GM18873 (cell line): ENCODE data around the gene CNPY2.
"Not testable (repeated sequence)": the region's sequence is repeated elsewhere in the genome, so short reads cannot be mapped to it uniquely, and the experiment has no call there.

Experiments used
- ATAC-seq: cut with Tn5 transposase; IDR thresholded peaks from one replicate; pipeline ENCODE4 v1.9.1; 2021; ENCODE audit warnings: mild to moderate bottlenecking, moderate library complexity, moderate number of reproducible peaks; ENCODE audit not compliant: unreplicated experiment, low FRiP score

The CNPY2 gene

DNA sequence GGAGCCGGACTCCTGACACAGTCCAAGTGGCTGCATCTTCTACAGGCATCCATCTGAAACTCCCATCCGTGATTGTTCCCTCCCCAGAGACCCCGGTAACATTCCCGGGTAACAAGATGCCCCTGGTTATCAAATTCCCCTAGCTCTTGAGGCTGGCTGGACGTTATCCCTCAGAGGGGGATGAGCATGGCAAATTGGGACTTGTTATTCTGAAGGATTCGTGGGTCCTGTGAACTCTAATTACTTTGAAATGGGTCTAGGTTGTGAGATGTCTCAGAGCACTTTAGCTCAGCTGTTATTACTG is 18.7 kb upstream of the CNPY2 start:
- no peak for ATAC-seq

- ATAC-seq = peak; percentile 88
Observed at GRCh38 chr12:56333679-56334489, 18.1 kb upstream of the CNPY2 start, which contains the start of gene PAN2. Gene PAN2, minus strand, starts transcription at chr12:56334000. Its CDS starts 906 bp downstream, at chr12:56333094.

DNA sequence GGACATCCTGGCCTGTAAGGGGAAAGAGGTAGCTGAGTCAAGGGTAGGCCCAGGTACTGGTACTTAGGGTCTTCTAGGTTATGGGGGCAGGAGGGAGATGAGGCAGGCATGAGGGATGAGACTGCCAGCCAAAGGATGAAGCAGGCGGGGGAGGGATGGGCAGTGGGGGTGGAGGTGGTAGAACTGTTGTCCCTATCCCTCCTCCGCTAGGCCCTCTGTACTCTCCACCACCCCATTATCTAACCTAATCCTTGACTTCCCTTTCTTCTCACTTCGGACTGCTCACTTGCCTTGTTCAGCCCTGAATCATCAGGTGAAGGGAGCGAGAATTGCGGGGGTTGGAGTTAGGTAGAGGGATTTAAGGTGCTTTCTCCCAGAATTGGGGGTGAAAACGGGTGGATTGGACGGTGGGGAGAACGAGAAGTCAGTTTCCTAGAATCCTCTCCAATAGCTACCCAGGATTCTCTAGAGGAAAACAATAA is 17.4 kb upstream of the CNPY2 start:
- no peak for ATAC-seq

DNA sequence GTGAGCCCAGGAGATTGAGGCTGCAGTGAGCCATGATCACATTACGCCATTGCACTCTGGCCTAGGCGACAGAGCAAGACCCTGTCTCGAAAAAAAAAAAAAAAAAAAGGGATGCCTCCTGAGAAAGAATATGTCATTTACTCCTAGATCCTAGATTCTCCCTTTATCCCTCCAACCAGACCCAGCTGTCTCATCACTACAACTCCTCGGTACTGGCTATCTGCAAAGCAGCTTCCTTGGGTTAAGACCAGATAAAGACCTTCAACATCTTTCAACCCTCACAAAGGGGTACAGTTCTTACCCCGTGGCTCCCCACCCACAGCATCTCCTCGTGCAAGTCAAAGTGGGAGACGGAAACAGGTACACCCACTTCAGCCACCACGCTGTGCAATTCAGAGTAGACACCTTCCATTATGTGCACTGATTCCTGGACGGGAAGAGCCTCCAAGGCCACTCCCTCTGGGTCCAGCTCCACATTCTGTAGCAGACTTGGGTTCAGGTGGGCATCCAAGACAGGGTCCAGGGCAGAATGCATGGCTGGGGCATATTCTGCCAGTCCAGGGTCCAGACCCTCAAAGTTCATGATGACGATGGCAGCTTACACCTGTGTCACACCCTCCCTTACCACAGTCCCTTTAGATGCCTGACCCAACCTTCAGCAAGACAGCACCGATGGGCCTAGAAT is 16.9 kb upstream of the CNPY2 start:
- no peak for ATAC-seq

DNA sequence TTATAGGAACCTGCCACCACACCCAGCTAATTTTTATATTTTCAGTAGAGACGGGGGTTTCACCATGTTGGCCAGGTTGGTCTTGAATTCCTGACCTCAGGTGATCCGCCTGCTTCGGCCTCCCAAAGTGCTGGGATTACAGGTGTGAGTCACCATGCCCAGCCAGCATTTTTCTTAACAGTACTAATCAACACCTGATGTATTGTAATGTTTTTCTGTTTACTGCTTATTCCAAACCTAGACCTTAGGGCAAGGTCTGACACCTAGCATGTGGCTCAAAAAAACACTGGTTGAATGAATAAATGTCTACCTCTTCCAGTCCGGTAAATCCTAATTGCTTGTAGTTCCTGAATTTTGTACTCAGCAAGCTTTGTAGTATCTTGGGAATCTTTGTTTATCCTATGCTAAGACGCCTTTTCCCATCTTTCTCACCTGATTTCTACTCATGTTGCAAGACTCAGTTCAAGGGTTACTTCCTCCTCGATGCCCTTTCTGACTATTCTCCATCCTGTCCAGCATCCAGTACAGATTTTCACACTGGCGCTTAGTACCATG is 15.2 kb upstream of the CNPY2 start:
- no peak for ATAC-seq

- no peak for ATAC-seq
Observed at GRCh38 chr12:56326533-56326932, 10.7 kb upstream of the CNPY2 start.

DNA sequence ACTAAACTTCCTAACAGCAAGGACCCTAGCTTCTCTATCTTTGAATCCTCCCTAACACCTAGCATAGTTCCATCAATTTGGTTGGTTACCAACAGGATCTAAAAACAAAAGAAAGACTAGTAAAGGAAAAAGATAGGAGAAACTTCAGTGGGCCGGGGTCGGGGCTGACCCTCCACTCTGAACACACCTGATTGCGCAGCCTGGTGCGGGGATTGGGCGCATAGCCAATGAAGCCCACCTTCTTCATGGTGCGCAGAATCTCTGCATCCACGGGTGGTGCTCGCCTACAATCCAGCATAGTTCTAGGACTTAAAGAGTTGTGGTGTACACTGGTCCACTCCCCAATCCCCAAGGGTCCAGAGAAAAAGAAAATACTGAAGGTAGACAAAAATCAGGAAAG is 10.3 kb upstream of the CNPY2 start:
- ATAC-seq = no peak

DNA sequence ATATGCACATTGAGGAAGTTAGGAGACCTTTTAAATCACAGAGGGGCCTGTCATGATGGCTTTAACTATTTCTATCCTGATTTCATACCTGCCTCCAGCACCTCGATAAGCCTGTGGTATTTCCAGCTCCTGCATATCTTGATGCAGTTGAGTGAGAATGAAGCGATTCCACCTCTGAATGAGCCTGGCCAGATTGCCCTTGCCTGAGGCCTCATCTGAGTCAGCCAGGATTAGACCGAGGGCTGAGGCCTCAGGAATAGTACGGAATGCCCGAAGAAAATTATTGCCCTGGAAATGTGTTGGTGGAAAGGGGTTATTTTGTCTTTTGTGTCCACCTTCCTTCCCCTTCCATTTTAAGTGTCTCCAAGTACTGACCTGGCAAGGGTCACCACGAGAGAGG is 8.4 kb upstream of the CNPY2 start:
- no peak for ATAC-seq

- not testable (repeated sequence) for ATAC-seq
Observed at GRCh38 chr12:56321610-56322009, 5.8 kb upstream of the CNPY2 start.

GRCh38 chr12:56321027-56321426 is 5.2 kb upstream of the CNPY2 start:
- no peak for ATAC-seq

DNA sequence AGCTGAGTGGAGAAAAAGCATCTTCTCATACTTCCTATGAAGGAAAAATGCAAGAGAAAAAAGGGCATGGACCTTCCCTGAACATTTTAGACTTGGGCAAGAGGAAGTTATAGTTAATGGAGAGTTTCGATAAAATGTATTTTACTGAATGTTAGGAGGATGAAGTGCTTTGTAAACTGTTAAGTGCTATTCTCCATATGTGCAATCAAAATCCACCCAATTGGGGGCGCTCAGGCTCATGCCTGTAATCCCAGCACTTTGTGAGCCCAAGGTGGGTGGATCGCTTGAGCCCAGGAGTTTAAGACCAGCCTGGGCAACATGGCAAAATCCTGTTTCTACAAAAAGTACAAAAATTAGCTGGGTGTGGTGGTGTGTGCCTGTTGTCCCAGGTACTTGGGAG is 1.9 kb upstream of the CNPY2 start:
- ATAC-seq = no peak

- ATAC-seq = no peak
Observed at GRCh38 chr12:56315249-56315621, 553 bp downstream of the CNPY2 start.

GRCh38 chr12:56311003-56311402 is 4.8 kb downstream of the CNPY2 start:
- ATAC-seq = no peak

DNA sequence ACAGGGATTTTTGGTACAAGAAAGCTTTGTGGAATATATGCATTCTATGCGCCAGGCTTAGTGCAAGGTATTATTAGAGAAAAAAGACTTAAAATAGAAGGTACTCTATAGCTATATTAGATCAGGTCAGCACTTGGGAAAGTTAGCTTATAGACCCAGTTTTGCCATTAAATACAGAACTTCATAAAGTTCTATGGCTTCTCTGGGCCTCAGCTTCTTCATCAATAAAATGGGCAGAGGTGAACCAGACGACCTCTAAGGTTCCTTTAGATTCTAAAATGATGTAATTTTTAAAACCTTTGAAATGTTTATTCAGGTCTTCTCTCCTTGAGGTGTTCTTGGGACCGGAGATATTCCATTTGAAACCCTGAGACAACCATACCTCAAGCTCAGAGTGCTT is 7.1 kb downstream of the CNPY2 start:
- ATAC-seq = no peak

- ATAC-seq = no peak
Observed at GRCh38 chr12:56307221-56307965, 8.4 kb downstream of the CNPY2 start.

DNA sequence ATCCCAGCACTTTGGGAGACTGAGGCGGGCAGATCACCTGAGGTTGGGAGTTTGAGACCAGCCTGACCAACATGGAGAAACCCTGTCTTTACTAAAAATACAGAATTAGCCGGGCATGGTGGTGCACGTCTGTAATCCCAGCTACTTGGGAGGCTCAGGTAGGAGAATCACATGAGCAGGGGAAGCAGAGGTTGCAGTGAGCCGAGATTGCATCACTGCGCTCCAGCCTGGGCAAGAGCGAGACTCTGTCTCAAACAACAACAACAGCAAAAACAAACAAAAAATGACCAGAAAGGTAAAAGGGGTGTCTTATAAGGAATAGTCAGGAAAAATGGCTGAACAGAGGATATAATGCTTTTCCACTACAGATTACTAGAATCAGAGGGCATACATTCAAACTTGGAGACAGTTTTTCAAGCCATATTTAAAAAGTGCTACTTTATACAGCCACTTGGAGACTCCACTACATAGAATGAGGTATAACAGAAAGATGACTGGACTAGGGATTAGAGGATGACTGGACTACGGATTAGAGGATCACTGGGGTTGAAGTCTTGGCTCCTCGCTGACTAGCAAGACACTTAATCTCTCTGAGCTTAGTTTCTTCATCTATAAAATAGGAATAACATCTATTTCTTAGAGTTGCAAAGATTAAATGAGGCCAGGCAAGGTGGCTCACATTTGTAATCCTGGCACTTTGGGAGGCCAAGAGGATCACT is 10.8 kb downstream of the CNPY2 start:
- no peak for ATAC-seq

GRCh38 chr12:56304276-56304675 is 11.5 kb downstream of the CNPY2 start:
- no peak for ATAC-seq

- ATAC-seq = peak; percentile 6
Observed at GRCh38 chr12:56300644-56301464, 14.9 kb downstream of the CNPY2 start.

DNA sequence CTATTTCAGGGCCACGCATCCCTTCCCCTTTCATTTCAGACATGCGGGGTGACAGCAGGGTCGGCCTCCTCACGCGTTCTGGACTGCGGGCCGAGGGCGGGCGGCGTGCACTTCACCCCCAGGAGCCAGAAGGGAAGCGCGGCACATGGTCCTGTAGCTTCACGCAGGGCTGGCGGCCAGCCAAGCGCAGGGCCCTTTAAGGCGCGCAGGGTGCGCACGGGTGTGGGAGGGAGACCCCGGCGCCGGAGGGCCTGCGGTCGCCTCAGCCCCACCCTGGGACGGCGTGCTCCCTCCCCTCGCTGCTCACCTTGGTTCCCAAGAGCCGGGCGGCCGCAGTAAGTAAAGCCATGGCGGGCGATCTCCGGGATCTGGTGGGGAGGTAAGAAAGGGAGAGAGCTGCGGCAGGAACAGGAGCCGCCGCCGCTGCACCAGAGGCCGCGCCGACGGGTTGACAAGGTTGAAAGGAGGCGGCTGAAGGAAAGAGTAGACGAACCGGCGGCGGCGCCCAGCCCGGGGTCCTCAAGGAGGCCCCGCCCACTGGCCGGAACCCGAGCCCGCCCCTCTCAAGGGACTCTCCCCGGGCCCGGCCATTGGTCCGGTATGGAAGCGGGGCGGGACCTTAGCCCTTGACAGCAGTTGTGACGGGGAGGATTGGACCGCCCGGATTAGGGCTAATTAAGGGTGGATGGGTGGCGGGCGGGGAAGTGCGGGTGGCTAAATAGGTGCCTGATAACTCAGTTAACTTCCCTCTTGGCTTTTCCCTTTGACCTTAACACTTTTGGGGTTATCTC is 15.7 kb downstream of the CNPY2 start, which contains the start of gene CS:
TSS of gene CS (minus strand) at position 478 of the 791 bp plus-strand sequence. CDS start at position 349, 129 bp downstream.
- ATAC-seq = peak; percentile 82
